H1 (cell line): ENCODE data around the gene DBX1. TPM values are rescaled to one million over a fixed set of nuclear protein-coding genes. Genes with fewer than 3 reads are reported as not detected.

Experiments used
- CTCF ChIA-PET: fragments of 300-600 bp; sonication (Branson Sonifier 250); formaldehyde crosslinking; loops from one replicate; lab custom pipeline; 2021; ENCODE audit not compliant: partially characterized antibody; lab: Charles Lee
- POLR2A ChIA-PET: fragments of 300-600 bp; sonication (Branson Sonifier 250); formaldehyde crosslinking; loops from one replicate; lab custom pipeline; 2021; ENCODE audit warnings: inconsistent platforms; ENCODE audit not compliant: partially characterized antibody; lab: Charles Lee
- DNase-seq, 2 experiments: peaks; one replicate each; pipeline versions ENCODE4 v3.0.0 to v3.0.0-alpha.2; 2010 to 2022; ENCODE audit warnings: low spot score in 2 of 2, low read depth in 1 of 2, mixed read lengths in 1 of 2
- FAIRE-seq: peaks from 2 replicates; lab custom pipeline; 2011; peaks lifted over from hg19 to GRCh38; lab: Jason Lieb, UNC
- H2AFZ ChIP-seq: 2 replicates; pipeline ENCODE4 v1.8.1; 2012; ENCODE audit warnings: low read length, inconsistent platforms
- H2AK5ac ChIP-seq: 2 replicates; pipeline ENCODE4 v1.6.1; 2013; ENCODE audit warnings: low read depth, low read length
- H2BK120ac ChIP-seq: replicated peaks from 2 replicates; pipeline ENCODE3; 2013; ENCODE audit warnings: low read depth, low read length, inconsistent platforms
- H2BK12ac ChIP-seq: 2 replicates; pipeline ENCODE4 v1.6.1; 2013; ENCODE audit warnings: low read depth, low read length
- H2BK15ac ChIP-seq: 2 replicates; pipeline ENCODE4 v1.6.1; 2013; ENCODE audit warnings: low read length
- H2BK20ac ChIP-seq: 2 replicates; pipeline ENCODE4 v1.6.1; 2013; ENCODE audit warnings: low read length
- H2BK5ac ChIP-seq: 2 replicates; pipeline ENCODE4 v1.6.1; 2013; ENCODE audit warnings: low read depth, low read length
- H3K14ac ChIP-seq: 2 replicates; pipeline ENCODE4 v1.6.1; 2013; ENCODE audit warnings: inconsistent platforms; ENCODE audit not compliant: insufficient read length
- H3K18ac ChIP-seq: 2 replicates; pipeline ENCODE4 v1.6.1; 2013; ENCODE audit warnings: low read length; ENCODE audit errors: extremely low read depth
- H3K23ac ChIP-seq: 2 replicates; pipeline ENCODE4 v1.6.1; 2013; ENCODE audit warnings: inconsistent platforms; ENCODE audit not compliant: insufficient read length
- H3K23me2 ChIP-seq: 2 replicates; pipeline ENCODE4 v1.6.1; 2013; ENCODE audit warnings: low read depth, low read length
- H3K27ac ChIP-seq: 2 replicates; pipeline ENCODE4 v1.6.1; 2011; ENCODE audit warnings: low read depth, low read length, inconsistent platforms
- H3K27me3 ChIP-seq, 4 experiments: replicated peaks in 1 of 4; 1 replicate in 1 of 4; 2 replicates in 3 of 4; pipeline versions ENCODE4 v1.6.1 to v1.8.1; 2011 to 2013; ENCODE audit warnings: low read length in 3 of 4, mild to moderate bottlenecking in 3 of 4, inconsistent platforms in 2 of 4, mixed read lengths in 2 of 4, moderate library complexity in 1 of 4; ENCODE audit not compliant: control insufficient read depth in 3 of 4, insufficient read depth in 3 of 4; ENCODE audit errors: extremely low read depth in 1 of 4
- H3K36me3 ChIP-seq, 4 experiments: 2 replicates each; pipeline versions ENCODE4 v1.6.1 to v1.8.1; 2011 to 2013; ENCODE audit warnings: mild to moderate bottlenecking in 4 of 4, low read length in 3 of 4, moderate library complexity in 2 of 4, control low read depth in 1 of 4, inconsistent platforms in 1 of 4; ENCODE audit not compliant: insufficient read depth in 4 of 4, control insufficient read depth in 2 of 4
- H3K4ac ChIP-seq: replicated peaks from 2 replicates; pipeline ENCODE3; 2013; ENCODE audit warnings: low read length, low read depth, mixed read lengths, inconsistent platforms; ENCODE audit not compliant: insufficient read length
- H3K4me1 ChIP-seq, 4 experiments: replicated peaks in 1 of 4; 1 replicate in 1 of 4; 2 replicates in 3 of 4; pipeline versions ENCODE4 v1.6.1 to v1.8.1; 2011 to 2013; ENCODE audit warnings: low read length in 3 of 4, inconsistent platforms in 2 of 4, mixed read lengths in 1 of 4; ENCODE audit not compliant: insufficient read depth in 4 of 4, control insufficient read depth in 3 of 4
- H3K4me2 ChIP-seq, 2 experiments: 2 replicates each; pipeline versions ENCODE4 v1.6.1 to v1.8.1; 2011 to 2013; ENCODE audit warnings: low read depth in 2 of 2, low read length in 2 of 2, control low read depth in 1 of 2, inconsistent platforms in 1 of 2, mild to moderate bottlenecking in 1 of 2; ENCODE audit not compliant: insufficient read depth in 1 of 2
- H3K4me3 ChIP-seq, 4 experiments: fragments of 200-600, 300-600 bp in 1 of 4; sonication (generic), shearing (Covaris generic), sonication (Bioruptor Twin) in 1 of 4; 2 replicates each; pipeline versions ENCODE4 v1.5.1 to v1.8.1; 2011 to 2016; ENCODE audit warnings: low read length in 4 of 4, low read depth in 3 of 4, control low read depth in 2 of 4, inconsistent platforms in 2 of 4, mild to moderate bottlenecking in 2 of 4, mixed read lengths in 1 of 4, moderate library complexity in 1 of 4; ENCODE audit not compliant: insufficient read depth in 2 of 4; ENCODE audit errors: extremely low read depth in 1 of 4
- H3K56ac ChIP-seq: replicated peaks from 2 replicates; pipeline ENCODE3; 2013; ENCODE audit warnings: low read depth, mild to moderate bottlenecking, mixed read lengths, low read length, inconsistent platforms; ENCODE audit not compliant: insufficient read length
- H3K79me1 ChIP-seq: 2 replicates; pipeline ENCODE4 v1.6.1; 2013; ENCODE audit warnings: low read depth, low read length, control low read depth
- H3K79me2 ChIP-seq, 2 experiments: 2 replicates each; pipeline versions ENCODE4 v1.6.1 to v1.8.1; 2012 to 2013; ENCODE audit warnings: low read length in 2 of 2, mild to moderate bottlenecking in 2 of 2, inconsistent platforms in 1 of 2; ENCODE audit not compliant: insufficient read depth in 2 of 2, control insufficient read depth in 1 of 2
- H3K9ac ChIP-seq, 4 experiments: replicated peaks in 1 of 4; 1 replicate in 1 of 4; 2 replicates in 3 of 4; pipeline versions ENCODE4 v1.6.1 to v1.8.1; 2011 to 2013; ENCODE audit warnings: low read depth in 3 of 4, low read length in 3 of 4, control low read depth in 2 of 4, mild to moderate bottlenecking in 2 of 4, moderate library complexity in 2 of 4, inconsistent platforms in 1 of 4; ENCODE audit errors: extremely low read depth in 1 of 4
- H3K9me3 ChIP-seq, 2 experiments: 2 replicates each; pipeline versions ENCODE4 v1.6.1 to v1.8.1; 2012 to 2013; ENCODE audit warnings: mild to moderate bottlenecking in 2 of 2, moderate library complexity in 2 of 2, control low read depth in 1 of 2, inconsistent platforms in 1 of 2, low read depth in 1 of 2, low read length in 1 of 2, mixed read lengths in 1 of 2; ENCODE audit not compliant: insufficient read depth in 2 of 2
- H4K20me1 ChIP-seq, 2 experiments: replicated peaks in 1 of 2; 2 replicates each; pipeline versions ENCODE3 to v1.8.1; 2011 to 2013; ENCODE audit warnings: inconsistent platforms in 2 of 2, low read length in 2 of 2, mild to moderate bottlenecking in 1 of 2; ENCODE audit not compliant: insufficient read depth in 2 of 2, control insufficient read depth in 1 of 2
- H4K5ac ChIP-seq: 2 replicates; pipeline ENCODE4 v1.6.1; 2013; ENCODE audit warnings: low read length, low read depth, mixed read lengths, inconsistent platforms; ENCODE audit not compliant: insufficient read length
- H4K8ac ChIP-seq: 2 replicates; pipeline ENCODE4 v1.8.0; 2013; ENCODE audit warnings: mild to moderate bottlenecking, moderate library complexity, low read length, inconsistent platforms; ENCODE audit not compliant: insufficient read depth; ENCODE audit errors: extremely low read depth
- H4K91ac ChIP-seq: replicated peaks from 2 replicates; pipeline ENCODE3; 2013; ENCODE audit warnings: low read length, mixed read lengths, inconsistent platforms; ENCODE audit not compliant: insufficient read length
- BRCA1 ChIP-seq: IDR thresholded peaks from 2 replicates; pipeline ENCODE4 v1.6.1; 2012; ENCODE audit warnings: low read depth, low read length, improper control_type of control experiment
- E2F6 ChIP-seq: IDR thresholded peaks from 2 replicates; pipeline ENCODE4 v1.6.1; 2012; ENCODE audit warnings: inconsistent platforms
- FOSL1 ChIP-seq: IDR thresholded peaks from 2 replicates; pipeline ENCODE4 v1.6.1; 2011; ENCODE audit warnings: mild to moderate bottlenecking, low read depth, low read length, moderate library complexity; ENCODE audit not compliant: insufficient read depth
- KDM1A ChIP-seq: fragments of 200-600, 300-600 bp; sonication (generic); IDR thresholded peaks from 2 replicates; pipeline ENCODE4 v1.7.1; 2016; ENCODE audit warnings: mild to moderate bottlenecking, low read length, borderline replicate concordance
- MAFK ChIP-seq: IDR thresholded peaks from 2 replicates; pipeline ENCODE4 v1.6.1; 2012; ENCODE audit warnings: low read depth, mild to moderate bottlenecking, improper control_type of control experiment, low read length
- PHF8 ChIP-seq: fragments of 200-600 bp; sonication (generic); conservative IDR thresholded peaks from 2 replicates; pipeline ENCODE4 v1.7.1; 2012; ENCODE audit warnings: low read depth, mild to moderate bottlenecking, inconsistent platforms, low read length, moderate library complexity
- POLR2AphosphoS5 ChIP-seq: IDR thresholded peaks from 2 replicates; pipeline ENCODE4 v1.6.1; 2011; ENCODE audit warnings: low read depth, low read length
- SIN3A ChIP-seq, 2 experiments: IDR thresholded peaks in 1 of 2; conservative IDR thresholded peaks in 1 of 2; 2 replicates each; pipeline ENCODE4 v1.6.1; 2011 to 2012; ENCODE audit warnings: low read length in 2 of 2, improper control_type of control experiment in 1 of 2, low read depth in 1 of 2, mild to moderate bottlenecking in 1 of 2
- TAF1 ChIP-seq: IDR thresholded peaks from 2 replicates; pipeline ENCODE4 v1.6.1; 2011; ENCODE audit warnings: mild to moderate bottlenecking, low read depth, low read length
- TBP ChIP-seq: IDR thresholded peaks from 2 replicates; pipeline ENCODE4 v1.6.1; 2011; ENCODE audit warnings: low read depth, low read length, improper control_type of control experiment
- WGBS, 2 experiments: shearing (Covaris generic) in 1 of 2; methylation state at CpG; one replicate each; pipeline versions ENCODE4 v1.1.6 to v1.1.7; 2013 to 2015; ENCODE audit warnings: low lambda C conversion rate in 2 of 2, mixed read lengths in 2 of 2, inconsistent platforms in 1 of 2, low coverage in 1 of 2, missing lambda C conversion rate in 1 of 2; ENCODE audit not compliant: insufficient replicate concordance in 2 of 2, insufficient coverage in 1 of 2, insufficient read length in 1 of 2; ENCODE audit errors: extremely low coverage in 1 of 2, missing lambda C conversion rate in 1 of 2; 5-methylcytosine and 5-hydroxymethylcytosine counted together
- polyA plus RNA-seq, 7 experiments: library from polyadenylated mRNA; depleted of rRNA in 3 of 7; stranded (reverse) in 5 of 7; unstranded in 2 of 7; fragments of >200 nt in 5 of 7; fragments of 200-250 nt in 2 of 7; gene quantifications; 1 replicate in 5 of 7; 2 replicates in 1 of 7; 4 replicates in 1 of 7; pipeline versions ENCODE4 v1.2.1 to v1.2.3, GENCODE V29; 2011 to 2013; ENCODE audit warnings: missing spikeins in 2 of 7, mixed read lengths in 2 of 7
- total RNA-seq: library from RNA; stranded (reverse); fragmentation: NEBNext Ultra II Directional; extraction: Animal tissue kit (Norgen Biotek cat#: 25700); gene quantifications from 2 replicates; pipeline ENCODE4 v1.2.1, GENCODE V29; 2021
- TF ChIP-seq, protein P1 (sequence below): IDR thresholded peaks from 2 replicates; pipeline ENCODE4 v1.6.1; 2011; ENCODE audit warnings: low read depth, mild to moderate bottlenecking, low read length; ENCODE audit not compliant: insufficient read depth

Gene DBX1
- total and polyA plus RNA-seq, 2 of the 8 experiments (the other 6 are each of a cell fraction or from before 2014, with no cell fraction given): not detected

DNA sequence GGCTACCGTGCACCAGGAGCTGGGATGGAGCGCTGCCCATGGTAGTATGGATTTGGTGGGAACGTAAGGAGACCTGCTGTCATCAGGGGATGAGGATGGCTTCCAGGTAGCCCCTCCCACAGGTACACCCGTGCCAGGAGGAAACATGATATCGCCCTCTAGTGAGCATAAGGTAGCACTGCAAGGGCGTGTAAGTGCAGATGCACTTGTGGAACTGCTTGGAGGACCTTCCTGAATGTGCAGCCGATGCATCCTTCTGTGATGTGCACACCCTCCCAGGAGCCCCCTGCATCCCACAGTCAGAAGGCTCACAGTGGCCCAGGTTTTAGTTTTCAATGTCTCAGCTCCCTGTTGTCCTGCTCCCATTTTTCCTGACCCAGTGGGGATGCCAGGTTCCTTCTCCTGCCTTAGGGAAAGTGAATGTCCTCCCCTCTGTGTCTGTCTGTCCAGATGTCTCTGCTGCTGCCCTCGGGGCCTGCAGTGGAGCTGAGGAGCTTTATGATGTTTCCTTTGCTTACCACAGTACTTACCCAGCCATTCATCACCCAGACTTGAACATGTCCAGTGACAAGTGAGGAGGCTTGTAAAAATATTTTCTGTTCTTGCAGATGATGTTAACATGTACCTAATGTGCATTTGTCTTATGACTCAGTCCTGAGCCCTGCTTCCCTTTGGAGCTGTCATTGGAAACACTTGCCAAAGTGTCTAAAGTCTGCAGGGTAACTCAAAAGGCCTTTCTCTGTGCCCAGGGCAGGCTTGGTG lies 49.2 kb downstream of the DBX1 start:
- Histone ChIP-seq H3K9me3 (no peaks in the 10 kb centered on the region), H2BK15ac (no peak overlapping the region), H2BK5ac (no peak overlapping the region), H3K4me1 (no peaks in the 10 kb centered on the region), H2AFZ (no peak overlapping the region), H2BK120ac (no peak overlapping the region), H3K9ac (no peak overlapping the region), H3K4ac (no peak overlapping the region), H3K56ac (no peak overlapping the region), H2BK20ac (no peak overlapping the region), H3K14ac (no peak overlapping the region), H4K8ac (no peak overlapping the region), H4K5ac (no peak overlapping the region), H3K79me2 (no peaks in the 10 kb centered on the region), H4K91ac (no peak overlapping the region), H3K4me3 (no peak overlapping the region), H3K23me2 (no peaks in the 10 kb centered on the region), H3K23ac (no peak overlapping the region), H3K36me3 (peaks cover 24 to 59% (median 46%) of the 10 kb centered on the region in 4 experiments), H3K4me2 (no peak overlapping the region), H4K20me1 (peaks cover 2 to 5% of the 10 kb centered on the region in 2 experiments), H3K27ac (no peak overlapping the region; the same call in 1 of the 2 replicates), H3K18ac (no peak overlapping the region), H2AK5ac (no peak overlapping the region), H2BK12ac (no peak overlapping the region), H3K79me1 (no peaks in the 10 kb centered on the region; the same call in 1 of the 2 replicates), H3K27me3 (no peaks in the 10 kb centered on the region)
- POLR2A ChIA-PET: no interaction called here
- FAIRE-seq: peak; percentile 91
- 45% methylated on average over 8 of the region's 8 CpGs; no CpG with 5 or more reads in 1 of the 2 experiments for WGBS, 2 experiments
- CTCF ChIA-PET: interaction anchor here (0.7 to 5.4 kb wide), 27 partner anchors 7 to 204 kb away, joined by 3 to 24 read pairs (median 4); no protein-coding TSS in a partner anchor
- peak in 1 of 2 experiments; percentile 76 for DNase-seq
- TF ChIP-seq POLR2AphosphoS5: peak; percentile 78; the same call in 1 of the 2 replicates
- TF ChIP-seq TAF1: no peak
- TF ChIP-seq PHF8: no peak
- no peak for TF ChIP-seq KDM1A
- TF ChIP-seq, protein P1, sequence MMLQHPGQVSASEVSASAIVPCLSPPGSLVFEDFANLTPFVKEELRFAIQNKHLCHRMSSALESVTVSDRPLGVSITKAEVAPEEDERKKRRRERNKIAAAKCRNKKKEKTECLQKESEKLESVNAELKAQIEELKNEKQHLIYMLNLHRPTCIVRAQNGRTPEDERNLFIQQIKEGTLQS: no peak
- TF ChIP-seq BRCA1: no peak
- TF ChIP-seq FOSL1: no peak
- peak; percentile 46 to 53; a peak in 1 of 4 replicates for TF ChIP-seq SIN3A (conservative IDR thresholded peaks at IDR 0.05 in 1 of 2, IDR thresholded peaks at IDR 0.05 in 1 of 2; ENCODE audit: low read depth in 1 of 2, low read length in 2 of 2)
- peak; percentile 52; the same call in 1 of the 2 replicates for TF ChIP-seq E2F6
- TF ChIP-seq MAFK: no peak
- no peak for TF ChIP-seq TBP
